SJSA1 (cell line): Measurements from ENCODE around the gene SYNPO2L. TPM values are rescaled to one million over a fixed set of nuclear protein-coding genes. Genes with fewer than 3 reads are reported as not detected.
"Not testable (repeated sequence)": the region's sequence is repeated elsewhere in the genome, so short reads cannot be mapped to it uniquely, and the experiment has no call there.

Experiments used
- DNase-seq, 2 experiments: peaks; one replicate each; pipeline ENCODE4 v3.0.0-alpha.2; 2015 to 2020; ENCODE audit warnings: low spot score in 2 of 2, low read depth in 1 of 2
- H3K27ac ChIP-seq: fragments of 250-450 bp; sonication (Bioruptor Pico); 2 replicates; pipeline ENCODE4 v1.5.1; 2020; ENCODE audit warnings: mild to moderate bottlenecking, moderate library complexity
- H3K27me3 ChIP-seq: fragments of 250-450 bp; sonication (Bioruptor Pico); replicated peaks from 2 replicates; pipeline ENCODE4 v1.5.1; 2020; ENCODE audit warnings: mild to moderate bottlenecking, moderate library complexity
- H3K36me3 ChIP-seq: fragments of 250-450 bp; sonication (Bioruptor Pico); 2 replicates; pipeline ENCODE4 v1.5.1; 2020; ENCODE audit warnings: mild to moderate bottlenecking
- H3K4me1 ChIP-seq: fragments of 250-450 bp; sonication (Bioruptor Pico); replicated peaks from 2 replicates; pipeline ENCODE4 v1.6.1; 2021; ENCODE audit warnings: mild to moderate bottlenecking
- H3K4me3 ChIP-seq: fragments of 250-450 bp; sonication (Bioruptor Pico); 2 replicates; pipeline ENCODE4 v1.5.1; 2020; ENCODE audit warnings: mild to moderate bottlenecking
- H3K9me3 ChIP-seq: fragments of 250-450 bp; sonication (Bioruptor Pico); replicated peaks from 2 replicates; pipeline ENCODE4 v1.5.1; 2020; ENCODE audit warnings: mild to moderate bottlenecking
- total RNA-seq: library from RNA; depleted of rRNA; stranded (reverse); fragments of >200 nt; shearing (Covaris generic); gene quantifications from 2 replicates; pipeline ENCODE4 v1.2.3, GENCODE V29; 2014; rRNA removed

Gene SYNPO2L
- total RNA-seq, 1 experiment from 2014 or later: not detected

DNA sequence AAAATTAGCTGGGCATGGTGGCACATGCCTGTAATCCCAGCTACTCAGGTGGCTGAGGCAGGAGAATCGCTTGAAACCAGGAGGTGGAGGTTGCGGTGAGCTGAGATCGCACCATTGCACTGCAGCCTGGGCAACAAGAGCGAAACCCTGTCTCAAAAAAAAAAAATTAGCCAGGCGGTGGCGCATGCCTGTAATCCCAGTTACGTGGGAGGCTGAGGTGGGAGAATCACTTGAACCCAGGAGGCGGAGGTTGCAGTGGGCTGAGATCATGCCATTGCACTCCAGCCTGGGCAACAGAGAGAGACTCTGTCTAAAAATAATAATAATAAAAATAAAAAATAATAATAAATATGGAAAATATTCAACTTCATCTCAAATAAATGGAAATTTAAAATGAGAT is 38.7 kb downstream of the SYNPO2L start:
- DNase-seq, H3K27me3 ChIP-seq, H3K9me3 ChIP-seq, H3K4me3 ChIP-seq, H3K27ac ChIP-seq, H3K36me3 ChIP-seq, H3K4me1 ChIP-seq: not testable (repeated sequence)

DNA sequence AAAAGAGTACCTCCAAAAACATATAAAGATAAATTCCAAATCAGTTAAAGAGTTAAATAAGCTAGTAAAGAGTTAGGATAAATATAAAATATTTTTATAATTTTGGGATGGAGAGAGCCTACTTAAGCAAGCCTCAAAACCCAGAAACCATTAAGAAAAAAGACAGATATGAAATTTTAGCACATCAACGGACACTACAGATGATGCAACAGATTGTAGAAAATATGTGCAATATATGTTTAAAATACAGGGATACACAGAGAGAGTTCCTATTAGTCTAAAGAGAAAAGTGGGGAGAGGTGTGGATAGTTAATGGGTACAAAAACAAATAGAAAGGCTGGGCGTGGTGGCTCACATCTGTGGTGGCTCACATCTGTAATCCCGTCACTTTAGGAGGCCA is 41.1 kb downstream of the SYNPO2L start:
- no peaks in the 10 kb centered on the region for H3K9me3 ChIP-seq
- H3K36me3 ChIP-seq: no peaks in the 10 kb centered on the region
- no peak for DNase-seq
- H3K4me3 ChIP-seq: no peak overlapping the region
- H3K4me1 ChIP-seq: no peaks in the 10 kb centered on the region
- no peak overlapping the region for H3K27ac ChIP-seq
- no peaks in the 10 kb centered on the region for H3K27me3 ChIP-seq

DNA sequence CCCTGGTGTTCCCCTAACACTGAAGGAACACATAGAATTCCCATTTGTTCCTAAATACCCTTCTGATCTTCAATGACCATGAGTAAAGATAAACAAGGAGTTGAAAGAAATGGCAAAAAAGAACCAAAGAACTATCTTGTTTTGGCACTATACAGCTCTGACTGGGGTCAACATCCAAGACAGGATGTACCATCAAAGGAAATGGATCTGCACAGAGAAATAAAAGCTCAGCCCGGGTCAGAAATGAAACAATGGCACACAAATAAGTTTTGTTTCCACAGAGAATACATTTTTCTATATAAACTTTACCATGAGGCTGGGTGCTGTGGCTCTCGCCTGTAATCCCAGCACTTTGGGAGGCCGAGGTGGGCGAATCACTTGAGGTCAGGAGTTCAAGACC is 46.7 kb downstream of the SYNPO2L start:
- no peak for DNase-seq

DNA sequence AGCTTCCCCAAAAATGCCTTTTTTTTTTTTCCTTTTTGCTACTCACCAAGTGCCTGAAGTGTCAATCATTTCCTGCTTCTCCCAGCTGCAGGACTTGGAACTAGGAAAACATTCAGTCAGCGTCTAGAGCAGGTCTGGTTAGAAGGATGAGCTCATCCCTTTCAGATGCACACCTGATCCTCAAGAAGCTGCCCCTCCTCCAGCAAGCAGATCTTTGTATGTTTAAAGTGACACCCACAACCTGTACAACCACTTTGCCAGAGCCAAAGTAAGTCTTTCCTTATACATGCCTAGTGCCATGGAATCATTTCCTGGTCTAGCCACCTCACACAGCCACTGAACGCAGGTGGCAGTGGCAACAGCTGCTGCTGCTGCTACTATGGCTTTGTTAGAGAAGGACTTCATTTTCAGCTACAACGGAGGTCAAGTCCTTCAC is 54.3 kb downstream of the SYNPO2L start:
- Histone ChIP-seq H3K4me1 (no peaks in the 10 kb centered on the region), H3K27ac (no peak overlapping the region), H3K27me3 (no peaks in the 10 kb centered on the region), H3K36me3 (no peaks in the 10 kb centered on the region), H3K9me3 (no peaks in the 10 kb centered on the region), H3K4me3 (no peak overlapping the region)
- DNase-seq: no peak

More for the DNA sequence above, 46.7 kb downstream of the SYNPO2L start:
- Histone ChIP-seq H3K9me3 (no peaks in the 10 kb centered on the region), H3K4me1 (no peaks in the 10 kb centered on the region), H3K4me3 (no peak overlapping the region), H3K27ac (no peak overlapping the region), H3K27me3 (no peaks in the 10 kb centered on the region), H3K36me3 (no peaks in the 10 kb centered on the region)

DNA sequence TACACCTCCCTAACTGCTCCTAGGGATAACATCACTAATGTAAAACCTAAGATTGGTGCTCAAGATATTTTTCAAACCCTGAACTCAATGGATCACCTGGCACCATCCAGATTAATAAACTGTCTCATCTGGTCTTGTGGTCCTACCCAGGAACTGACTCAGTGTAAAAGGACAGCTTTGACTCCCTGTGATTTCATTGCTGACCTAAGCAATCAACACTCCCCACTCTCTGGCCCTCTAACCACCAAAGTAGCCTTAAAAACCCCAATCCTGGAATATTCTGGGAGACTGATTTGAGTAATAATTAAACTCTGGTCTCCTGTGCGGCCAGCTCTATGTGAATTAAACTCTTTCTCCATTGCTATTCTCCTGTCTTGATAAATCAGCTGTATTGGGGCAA is 58.5 kb downstream of the SYNPO2L start:
- no peak overlapping the region for H3K4me3 ChIP-seq
- DNase-seq: no peak
- no peaks in the 10 kb centered on the region for H3K27me3 ChIP-seq
- no peaks in the 10 kb centered on the region for H3K36me3 ChIP-seq
- no peak overlapping the region for H3K27ac ChIP-seq
- peaks cover 2% of the 10 kb centered on the region for H3K4me1 ChIP-seq
- no peaks in the 10 kb centered on the region for H3K9me3 ChIP-seq

Other genes starting within 250 kb of the SYNPO2L start
- gene ANXA7, start 242.0 kb downstream of the SYNPO2L start, total RNA-seq: 172 and 193 TPM in 2 replicates
- 0.22 and 0.71 TPM in 2 replicates for gene MSS51, start 222.5 kb downstream of the SYNPO2L start, total RNA-seq
- gene PPP3CB, start 160.0 kb downstream of the SYNPO2L start, total RNA-seq: 25.1 and 42.6 TPM in 2 replicates
- 6.7 and 17.5 TPM in 2 replicates for gene USP54, start 64.7 kb downstream of the SYNPO2L start, total RNA-seq
- not detected in 2 replicates for gene MYOZ1, start 14.6 kb downstream of the SYNPO2L start, total RNA-seq
- 0.81 and 3.2 TPM in 2 replicates for gene AGAP5, start 42.1 kb upstream of the SYNPO2L start, total RNA-seq
- 42.6 and 66.5 TPM in 2 replicates for gene SEC24C, start 88.3 kb upstream of the SYNPO2L start, total RNA-seq
- gene CHCHD1, start 126.0 kb upstream of the SYNPO2L start, total RNA-seq: 54.4 and 58.7 TPM in 2 replicates
- 27.0 and 35.8 TPM in 2 replicates for gene ZSWIM8, start 129.6 kb upstream of the SYNPO2L start, total RNA-seq
- gene NDST2, start 155.6 kb upstream of the SYNPO2L start, total RNA-seq: 9.1 and 9.2 TPM in 2 replicates
- 12.5 and 17.6 TPM in 2 replicates for gene CAMK2G, start 218.5 kb upstream of the SYNPO2L start, total RNA-seq